ENCODE results near the gene NDUFS2.

The NDUFS2 gene

GRCh38 chr1:161201836-161202712 is at the start of gene NDUFS2:
TSS of gene NDUFS2 (plus strand) at chr1:161202367. CDS start at chr1:161202386, 19 bp downstream.
- no peaks in the 10 kb centered on the region for H3K9me3 ChIP-seq (ENCODE audit: severe bottlenecking)
- DNase-seq = peak; percentile 100
- no peaks in the 10 kb centered on the region for H3K27me3 ChIP-seq (ENCODE audit: insufficient read depth, low read depth, severe bottlenecking)
- peak within 1 kb of the TSS; percentile 79 for H3K4me3 ChIP-seq (ENCODE audit: low read depth, low read length)
- H3K27ac ChIP-seq = peak within 1 kb of the TSS; percentile 87
- H3K36me3 ChIP-seq = peaks cover 26% of the 10 kb centered on the region
- TF ChIP-seq CTCF (IDR thresholded peaks at IDR 0.05; ENCODE audit: low read depth, low read length) = peak; percentile 63; the same call in 1 of the 2 replicates

GRCh38 chr1:161153176-161153575 is 49.0 kb upstream of the NDUFS2 start:
- Histone ChIP-seq H3K27ac (peak overlapping the region; percentile 99), H3K27me3 (ENCODE audit: insufficient read depth, low read depth, severe bottlenecking) (no peaks in the 10 kb centered on the region), H3K4me3 (ENCODE audit: low read depth, low read length) (peak overlapping the region; percentile 85), H3K9me3 (ENCODE audit: severe bottlenecking) (no peaks in the 10 kb centered on the region), H3K36me3 (peaks cover 18% of the 10 kb centered on the region)
- no peak for DNase-seq
- no peak for TF ChIP-seq CTCF (IDR thresholded peaks at IDR 0.05; ENCODE audit: low read depth, low read length)

GRCh38 chr1:161153682-161154337 is 48.4 kb upstream of the NDUFS2 start, which contains the start of gene UFC1:
TSS of gene UFC1 (plus strand) at chr1:161153978. CDS start at chr1:161153998, 20 bp downstream.
- peaks cover 24% of the 10 kb centered on the region for H3K36me3 ChIP-seq
- TF ChIP-seq CTCF (IDR thresholded peaks at IDR 0.05; ENCODE audit: low read depth, low read length) = no peak
- H3K4me3 ChIP-seq (ENCODE audit: low read depth, low read length) = peak within 1 kb of the TSS; percentile 85
- peak; percentile 89 for DNase-seq
- no peaks in the 10 kb centered on the region for H3K9me3 ChIP-seq (ENCODE audit: severe bottlenecking)
- H3K27me3 ChIP-seq (ENCODE audit: insufficient read depth, low read depth, severe bottlenecking) = no peaks in the 10 kb centered on the region
- H3K27ac ChIP-seq = peak within 1 kb of the TSS; percentile 99

GRCh38 chr1:161157867-161158266 is 44.3 kb upstream of the NDUFS2 start:
- H3K4me3 ChIP-seq (ENCODE audit: low read depth, low read length) = no peak overlapping the region
- H3K36me3 ChIP-seq = peaks cover 47% of the 10 kb centered on the region
- no peak for DNase-seq
- no peaks in the 10 kb centered on the region for H3K9me3 ChIP-seq (ENCODE audit: severe bottlenecking)
- TF ChIP-seq CTCF (IDR thresholded peaks at IDR 0.05; ENCODE audit: low read depth, low read length) = no peak
- no peaks in the 10 kb centered on the region for H3K27me3 ChIP-seq (ENCODE audit: insufficient read depth, low read depth, severe bottlenecking)
- no peak overlapping the region for H3K27ac ChIP-seq

GRCh38 chr1:161158316-161159010 is 43.7 kb upstream of the NDUFS2 start:
- no peaks in the 10 kb centered on the region for H3K9me3 ChIP-seq (ENCODE audit: severe bottlenecking)
- no peak for DNase-seq
- H3K27me3 ChIP-seq (ENCODE audit: insufficient read depth, low read depth, severe bottlenecking) = no peaks in the 10 kb centered on the region
- peak overlapping the region; percentile 91 for H3K27ac ChIP-seq
- no peak for TF ChIP-seq CTCF (IDR thresholded peaks at IDR 0.05; ENCODE audit: low read depth, low read length)
- peak overlapping the region; percentile 63 for H3K4me3 ChIP-seq (ENCODE audit: low read depth, low read length)
- H3K36me3 ChIP-seq = peaks cover 53% of the 10 kb centered on the region
